Hypothalamus (tissue), 51 donors: ENCODE measurements around the gene ZNF3.
"Not testable (repeated sequence)": the region's sequence is repeated elsewhere in the genome, so short reads cannot be mapped to it uniquely, and the experiment has no call there.

Source experiments
- DNase-seq, 51 donors: peaks; one replicate each; lab custom pipeline; 2025; lab: John Stamatoyannopoulos, UW

ZNF3 gene

GRCh38 chr7:100081535-100082102, at the start of gene ZNF3:
Gene ZNF3, minus strand, starts transcription at chr7:100081723. Its CDS starts 4,366 bp downstream, at chr7:100077357.
- DNase-seq = peak; percentile 81 to 99 (median 98)

- peak in 46 of 51 donors; percentile 13 to 85 (median 57) for DNase-seq
These were observed 49.3 kb upstream of the ZNF3 start for GRCh38 chr7:100130608-100131453.

- DNase-seq = not testable (repeated sequence)
These were observed 48.7 kb upstream of the ZNF3 start for GRCh38 chr7:100130220-100130607.

GRCh38 chr7:100128637-100128963, 47.1 kb upstream of the ZNF3 start:
- no peak for DNase-seq

GRCh38 chr7:100127866-100128636, 46.5 kb upstream of the ZNF3 start:
- DNase-seq = peak in 8 of 51 donors; percentile 13 to 55 (median 38)

- DNase-seq = peak; percentile 47 to 94 (median 84)
These were observed 45.7 kb upstream of the ZNF3 start, which contains the start of gene MBLAC1 for GRCh38 chr7:100126931-100127865. Gene MBLAC1, plus strand, starts transcription at chr7:100126967. Its CDS starts 429 bp downstream, at chr7:100127396.

- DNase-seq = peak in 1 of 51 donors; percentile 61
These were observed 44.9 kb upstream of the ZNF3 start for GRCh38 chr7:100126239-100126930.

GRCh38 chr7:100124301-100125230, 43.0 kb upstream of the ZNF3 start:
- no peak for DNase-seq

GRCh38 chr7:100122568-100122967, 41.0 kb upstream of the ZNF3 start:
- DNase-seq = no peak

- DNase-seq = no peak
These were observed 40.5 kb upstream of the ZNF3 start for GRCh38 chr7:100122067-100122466.

GRCh38 chr7:100120733-100121036, 39.2 kb upstream of the ZNF3 start:
- DNase-seq = no peak

- peak in 45 of 51 donors; percentile 25 to 93 (median 70) for DNase-seq
These were observed 38.6 kb upstream of the ZNF3 start for GRCh38 chr7:100119970-100120732.

- DNase-seq = peak; percentile 71 to 97 (median 91)
These were observed 37.8 kb upstream of the ZNF3 start, which contains the start of the genes CNPY4 and TAF6 for GRCh38 chr7:100119072-100119969. Gene CNPY4, plus strand, starts transcription at chr7:100119634. Its CDS starts 111 bp downstream, at chr7:100119745. Gene TAF6, minus strand, starts transcription at chr7:100119358. Its CDS starts 5,149 bp downstream, at chr7:100114209.

- DNase-seq = no peak
These were observed 37.0 kb upstream of the ZNF3 start for GRCh38 chr7:100118388-100119071.

- DNase-seq = no peak
These were observed 33.5 kb upstream of the ZNF3 start for GRCh38 chr7:100115026-100115425.

- no peak for DNase-seq
These were observed 30.4 kb upstream of the ZNF3 start for GRCh38 chr7:100111914-100112313.
